ENCODE results near the gene SUMO3.

DNA sequence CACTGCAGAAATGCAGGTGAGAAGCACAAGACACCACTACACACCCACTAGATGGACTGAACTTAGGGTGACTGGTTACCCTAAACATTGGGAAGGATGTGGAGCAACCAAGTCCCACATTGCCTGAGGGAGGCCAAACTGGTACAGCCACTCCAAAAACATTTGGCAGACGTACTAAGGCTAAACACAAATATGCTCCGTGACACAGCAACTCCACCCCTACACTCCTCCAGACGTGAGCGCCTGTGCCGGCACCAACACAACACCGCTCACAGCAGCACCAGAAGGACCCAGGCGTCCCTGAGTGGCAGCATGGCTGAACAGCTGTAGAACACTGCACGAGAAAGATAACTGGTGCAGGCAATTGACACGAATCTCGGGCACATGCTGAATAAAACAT lies 40.9 kb upstream of the SUMO3 start:
- TF ChIP-seq, protein P1, sequence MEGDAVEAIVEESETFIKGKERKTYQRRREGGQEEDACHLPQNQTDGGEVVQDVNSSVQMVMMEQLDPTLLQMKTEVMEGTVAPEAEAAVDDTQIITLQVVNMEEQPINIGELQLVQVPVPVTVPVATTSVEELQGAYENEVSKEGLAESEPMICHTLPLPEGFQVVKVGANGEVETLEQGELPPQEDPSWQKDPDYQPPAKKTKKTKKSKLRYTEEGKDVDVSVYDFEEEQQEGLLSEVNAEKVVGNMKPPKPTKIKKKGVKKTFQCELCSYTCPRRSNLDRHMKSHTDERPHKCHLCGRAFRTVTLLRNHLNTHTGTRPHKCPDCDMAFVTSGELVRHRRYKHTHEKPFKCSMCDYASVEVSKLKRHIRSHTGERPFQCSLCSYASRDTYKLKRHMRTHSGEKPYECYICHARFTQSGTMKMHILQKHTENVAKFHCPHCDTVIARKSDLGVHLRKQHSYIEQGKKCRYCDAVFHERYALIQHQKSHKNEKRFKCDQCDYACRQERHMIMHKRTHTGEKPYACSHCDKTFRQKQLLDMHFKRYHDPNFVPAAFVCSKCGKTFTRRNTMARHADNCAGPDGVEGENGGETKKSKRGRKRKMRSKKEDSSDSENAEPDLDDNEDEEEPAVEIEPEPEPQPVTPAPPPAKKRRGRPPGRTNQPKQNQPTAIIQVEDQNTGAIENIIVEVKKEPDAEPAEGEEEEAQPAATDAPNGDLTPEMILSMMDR (IDR thresholded peaks at IDR 0.05; ENCODE audit: insufficient read depth, low read length) = no peak
- TF ChIP-seq, protein P2, sequence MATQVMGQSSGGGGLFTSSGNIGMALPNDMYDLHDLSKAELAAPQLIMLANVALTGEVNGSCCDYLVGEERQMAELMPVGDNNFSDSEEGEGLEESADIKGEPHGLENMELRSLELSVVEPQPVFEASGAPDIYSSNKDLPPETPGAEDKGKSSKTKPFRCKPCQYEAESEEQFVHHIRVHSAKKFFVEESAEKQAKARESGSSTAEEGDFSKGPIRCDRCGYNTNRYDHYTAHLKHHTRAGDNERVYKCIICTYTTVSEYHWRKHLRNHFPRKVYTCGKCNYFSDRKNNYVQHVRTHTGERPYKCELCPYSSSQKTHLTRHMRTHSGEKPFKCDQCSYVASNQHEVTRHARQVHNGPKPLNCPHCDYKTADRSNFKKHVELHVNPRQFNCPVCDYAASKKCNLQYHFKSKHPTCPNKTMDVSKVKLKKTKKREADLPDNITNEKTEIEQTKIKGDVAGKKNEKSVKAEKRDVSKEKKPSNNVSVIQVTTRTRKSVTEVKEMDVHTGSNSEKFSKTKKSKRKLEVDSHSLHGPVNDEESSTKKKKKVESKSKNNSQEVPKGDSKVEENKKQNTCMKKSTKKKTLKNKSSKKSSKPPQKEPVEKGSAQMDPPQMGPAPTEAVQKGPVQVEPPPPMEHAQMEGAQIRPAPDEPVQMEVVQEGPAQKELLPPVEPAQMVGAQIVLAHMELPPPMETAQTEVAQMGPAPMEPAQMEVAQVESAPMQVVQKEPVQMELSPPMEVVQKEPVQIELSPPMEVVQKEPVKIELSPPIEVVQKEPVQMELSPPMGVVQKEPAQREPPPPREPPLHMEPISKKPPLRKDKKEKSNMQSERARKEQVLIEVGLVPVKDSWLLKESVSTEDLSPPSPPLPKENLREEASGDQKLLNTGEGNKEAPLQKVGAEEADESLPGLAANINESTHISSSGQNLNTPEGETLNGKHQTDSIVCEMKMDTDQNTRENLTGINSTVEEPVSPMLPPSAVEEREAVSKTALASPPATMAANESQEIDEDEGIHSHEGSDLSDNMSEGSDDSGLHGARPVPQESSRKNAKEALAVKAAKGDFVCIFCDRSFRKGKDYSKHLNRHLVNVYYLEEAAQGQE (IDR thresholded peaks at IDR 0.05; ENCODE audit: insufficient replicate concordance, low read depth) = no peak
- no peak for TF ChIP-seq POLR2AphosphoS5 (IDR thresholded peaks at IDR 0.05; ENCODE audit: low read depth)
- TF ChIP-seq GABPA (IDR thresholded peaks at IDR 0.05; ENCODE audit: low read depth) = no peak

Measured in HL-60 (cell line).